GM18873 (cell line): ENCODE measurements around the gene PSRC1.

ENCODE experiments used
- ATAC-seq: cut with Tn5 transposase; IDR thresholded peaks from one replicate; pipeline ENCODE4 v1.9.1; 2021; ENCODE audit warnings: mild to moderate bottlenecking, moderate library complexity, moderate number of reproducible peaks; ENCODE audit not compliant: unreplicated experiment, low FRiP score

Gene PSRC1

DNA sequence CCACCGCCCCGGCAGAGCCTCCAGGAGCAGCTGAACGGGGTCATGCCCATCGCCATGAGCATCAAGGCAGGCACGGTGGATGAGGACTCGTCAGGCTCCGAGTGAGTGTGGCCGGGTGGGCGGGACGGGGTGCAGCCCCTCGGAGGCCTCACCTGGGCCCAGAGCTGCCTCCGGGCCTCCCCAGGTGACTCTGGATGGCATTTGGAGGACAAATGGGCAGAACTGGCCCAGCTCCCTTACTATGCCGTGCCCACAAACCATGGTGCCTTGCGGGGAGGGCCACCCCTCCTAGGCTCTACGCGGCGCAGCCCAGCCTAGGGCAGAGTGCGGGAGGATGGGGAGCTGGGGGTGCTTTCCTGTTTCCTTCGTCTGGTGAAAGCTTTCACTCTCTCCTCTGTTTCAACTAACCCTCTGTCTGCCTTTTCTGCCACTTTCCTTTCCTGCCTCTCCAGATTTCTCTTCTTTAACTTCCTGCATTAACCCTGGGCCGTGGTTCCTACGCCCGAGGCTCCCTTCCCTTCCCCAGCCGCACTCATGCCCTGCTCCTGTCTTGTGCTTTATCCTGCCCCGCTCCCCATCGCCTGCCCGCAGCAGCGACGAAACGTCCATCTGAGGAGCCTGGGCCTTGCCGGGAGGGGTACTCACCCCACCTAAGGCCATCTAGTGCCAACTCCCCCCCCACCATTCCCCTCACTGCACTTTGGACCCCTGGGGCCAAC is 9.2 kb downstream of the PSRC1 start:
- ATAC-seq, result no peak

DNA sequence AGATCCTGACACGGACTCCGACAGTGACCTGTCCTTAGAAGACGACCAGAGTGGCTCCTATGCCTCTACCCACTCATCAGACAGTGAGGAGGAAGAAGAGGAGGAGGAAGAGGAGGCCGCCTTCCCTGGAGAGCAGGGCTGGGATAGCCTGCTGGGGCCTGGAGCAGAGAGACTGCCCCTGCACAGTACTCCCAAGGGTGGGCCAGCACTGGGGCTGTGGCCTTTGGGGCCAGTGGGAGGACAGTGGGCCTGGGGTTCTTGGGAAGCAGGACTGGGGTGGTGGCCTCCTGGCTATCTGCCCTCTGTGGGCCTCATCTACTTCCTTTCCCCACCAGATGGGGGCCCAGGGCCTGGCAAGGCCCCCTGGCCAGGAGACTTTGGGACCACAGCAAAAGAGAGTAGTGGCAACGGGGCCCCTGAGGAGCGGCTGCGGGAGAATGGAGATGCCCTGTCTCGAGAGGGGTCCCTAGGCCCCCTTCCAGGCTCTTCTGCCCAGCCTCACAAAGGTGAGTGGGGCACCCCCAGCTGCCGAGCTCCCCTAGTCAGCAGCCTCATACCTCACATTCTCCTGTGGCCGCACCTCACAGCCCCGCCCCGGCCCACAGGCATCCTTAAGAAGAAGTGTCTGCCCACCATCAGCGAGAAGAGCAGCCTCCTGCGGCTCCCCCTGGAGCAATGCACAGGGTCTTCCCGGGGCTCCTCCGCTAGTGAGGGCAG is 10.0 kb downstream of the PSRC1 start:
- ATAC-seq, result no peak

DNA sequence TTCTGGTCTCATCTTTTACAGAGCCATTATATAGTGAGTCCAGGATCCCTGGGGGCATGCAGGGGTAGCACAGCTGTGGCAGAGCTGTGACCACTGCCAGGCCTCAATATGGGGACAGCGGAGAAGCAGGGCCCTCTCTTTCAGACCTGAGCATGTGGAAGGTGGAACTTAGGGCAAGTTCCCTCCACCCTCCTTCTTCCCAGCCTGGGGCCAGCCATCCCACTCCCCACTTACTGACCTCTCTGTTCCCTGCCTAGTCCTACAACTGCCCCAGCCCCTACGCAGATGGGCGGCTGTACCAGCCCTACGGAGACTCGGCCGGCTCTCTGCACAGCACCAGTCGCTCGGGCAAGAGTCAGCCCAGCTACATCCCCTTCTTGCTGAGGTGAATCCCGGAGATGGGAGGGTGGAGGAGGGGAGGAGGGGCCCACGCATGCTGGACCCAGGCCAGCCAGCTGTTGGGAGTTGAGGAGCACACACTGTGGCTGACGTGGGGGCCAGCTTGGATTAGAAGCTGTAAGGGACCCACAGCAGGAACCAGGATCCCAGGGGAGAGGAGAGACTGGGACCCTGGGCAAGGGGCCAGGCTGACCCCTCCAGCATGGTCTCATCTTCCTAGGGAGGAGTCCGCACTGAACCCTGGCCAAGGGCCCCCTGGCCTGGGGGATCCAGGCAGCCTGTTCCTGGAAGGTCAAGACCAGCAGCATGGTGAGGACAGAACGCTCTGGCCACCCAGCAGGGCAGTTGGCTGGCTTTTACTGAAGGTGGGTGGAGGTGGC is 10.7 kb downstream of the PSRC1 start:
- no peak for ATAC-seq

DNA sequence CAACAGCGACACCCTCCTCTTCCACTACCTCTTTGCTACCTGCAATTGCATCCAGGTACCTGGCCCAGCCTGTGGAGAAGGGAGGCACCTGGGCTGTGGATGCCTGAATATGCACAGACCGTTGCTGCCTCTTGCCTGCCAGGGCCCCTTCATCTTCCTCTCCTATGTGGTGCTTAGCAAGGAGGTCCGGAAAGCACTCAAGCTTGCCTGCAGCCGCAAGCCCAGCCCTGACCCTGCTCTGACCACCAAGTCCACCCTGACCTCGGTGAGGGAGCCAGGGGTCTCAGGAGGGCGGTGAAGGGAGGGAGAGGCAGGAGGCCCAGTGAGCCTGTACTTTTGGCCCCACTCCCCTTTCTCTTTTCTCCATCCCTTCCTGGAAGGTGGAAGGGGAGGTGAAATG is 11.5 kb downstream of the PSRC1 start:
- no peak for ATAC-seq

DNA sequence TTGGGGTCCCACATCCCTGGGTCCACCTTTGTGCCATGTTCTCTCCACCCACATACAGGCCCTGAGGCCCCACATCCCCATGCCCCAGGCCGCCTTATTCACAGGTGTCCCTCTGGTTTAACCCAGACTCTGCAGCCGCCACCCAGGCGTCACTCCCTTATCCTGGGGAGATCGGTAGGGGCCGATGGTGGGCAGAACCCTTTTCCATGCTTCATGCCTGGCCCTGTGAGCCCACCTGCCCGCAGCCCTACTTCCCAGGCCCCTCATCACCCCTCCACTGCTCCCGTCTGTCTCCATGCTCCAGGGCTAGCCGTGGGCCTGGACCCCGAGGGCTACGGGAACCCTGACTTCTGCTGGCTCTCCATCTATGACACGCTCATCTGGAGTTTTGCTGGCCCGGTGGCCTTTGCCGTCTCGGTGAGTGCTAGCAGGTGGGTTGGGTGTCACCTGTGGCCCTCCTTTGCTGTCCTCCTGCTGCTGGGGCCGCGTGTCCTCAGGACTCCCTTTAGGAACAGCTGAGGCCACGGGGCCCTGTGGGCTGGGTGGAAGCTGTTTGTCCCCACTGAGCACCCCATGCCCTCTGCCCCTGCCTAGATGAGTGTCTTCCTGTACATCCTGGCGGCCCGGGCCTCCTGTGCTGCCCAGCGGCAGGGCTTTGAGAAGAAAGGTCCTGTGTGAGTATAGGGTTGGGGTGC is 12.2 kb downstream of the PSRC1 start:
- no peak for ATAC-seq

DNA sequence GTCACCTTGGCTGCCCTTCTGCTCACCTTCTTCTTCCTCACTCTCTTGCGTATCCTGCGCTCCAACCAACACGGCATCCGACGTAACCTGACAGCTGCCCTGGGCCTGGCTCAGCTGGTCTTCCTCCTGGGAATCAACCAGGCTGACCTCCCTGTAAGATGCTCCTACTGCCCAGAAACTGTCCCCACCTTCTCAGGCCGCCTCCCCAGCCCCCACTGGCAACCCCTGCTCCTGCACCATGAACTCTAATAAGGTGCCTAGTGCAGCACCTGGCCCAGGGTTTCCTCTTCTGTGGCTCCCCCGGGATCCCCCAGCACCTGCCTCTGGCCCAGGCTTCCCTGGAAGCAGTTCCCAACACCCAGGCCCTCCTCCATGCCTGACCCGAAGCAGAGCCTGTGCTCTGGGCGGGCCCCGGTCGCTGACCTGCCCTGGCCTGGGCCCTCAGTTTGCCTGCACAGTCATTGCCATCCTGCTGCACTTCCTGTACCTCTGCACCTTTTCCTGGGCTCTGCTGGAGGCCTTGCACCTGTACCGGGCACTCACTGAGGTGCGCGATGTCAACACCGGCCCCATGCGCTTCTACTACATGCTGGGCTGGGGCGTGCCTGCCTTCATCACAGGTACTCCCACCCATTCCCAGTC is 12.8 kb downstream of the PSRC1 start:
- ATAC-seq, result no peak

DNA sequence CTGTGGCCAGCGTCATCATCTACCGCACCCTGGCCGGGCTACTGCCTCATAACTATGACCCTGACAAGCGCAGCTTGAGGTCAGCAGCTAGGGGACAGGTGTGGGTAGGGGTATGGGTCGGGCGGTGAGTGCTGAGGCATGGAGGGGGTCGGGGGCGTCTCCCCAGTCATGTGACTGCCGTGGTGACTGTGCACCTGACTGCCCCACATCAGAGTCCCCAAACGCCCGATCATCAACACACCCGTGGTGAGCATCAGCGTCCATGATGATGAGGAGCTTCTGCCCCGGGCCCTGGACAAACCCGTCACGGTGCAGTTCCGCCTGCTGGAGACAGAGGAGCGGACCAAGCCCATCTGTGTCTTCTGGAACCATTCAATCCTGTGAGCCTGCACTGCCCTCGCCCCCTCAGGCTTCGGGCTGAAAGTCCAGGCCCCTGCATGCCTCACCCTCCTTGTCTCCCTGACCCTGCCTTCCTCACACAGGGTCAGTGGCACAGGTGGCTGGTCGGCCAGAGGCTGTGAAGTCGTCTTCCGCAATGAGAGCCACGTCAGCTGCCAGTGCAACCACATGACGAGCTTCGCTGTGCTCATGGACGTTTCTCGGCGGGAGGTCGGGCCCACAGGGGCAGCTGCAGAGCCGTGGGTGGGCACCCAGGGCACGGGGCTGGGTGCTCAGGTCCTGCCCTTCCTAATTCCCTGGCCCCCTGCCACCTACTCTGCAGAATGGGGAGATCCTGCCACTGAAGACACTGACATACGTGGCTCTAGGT is 13.5 kb downstream of the PSRC1 start:
- ATAC-seq, result no peak

DNA sequence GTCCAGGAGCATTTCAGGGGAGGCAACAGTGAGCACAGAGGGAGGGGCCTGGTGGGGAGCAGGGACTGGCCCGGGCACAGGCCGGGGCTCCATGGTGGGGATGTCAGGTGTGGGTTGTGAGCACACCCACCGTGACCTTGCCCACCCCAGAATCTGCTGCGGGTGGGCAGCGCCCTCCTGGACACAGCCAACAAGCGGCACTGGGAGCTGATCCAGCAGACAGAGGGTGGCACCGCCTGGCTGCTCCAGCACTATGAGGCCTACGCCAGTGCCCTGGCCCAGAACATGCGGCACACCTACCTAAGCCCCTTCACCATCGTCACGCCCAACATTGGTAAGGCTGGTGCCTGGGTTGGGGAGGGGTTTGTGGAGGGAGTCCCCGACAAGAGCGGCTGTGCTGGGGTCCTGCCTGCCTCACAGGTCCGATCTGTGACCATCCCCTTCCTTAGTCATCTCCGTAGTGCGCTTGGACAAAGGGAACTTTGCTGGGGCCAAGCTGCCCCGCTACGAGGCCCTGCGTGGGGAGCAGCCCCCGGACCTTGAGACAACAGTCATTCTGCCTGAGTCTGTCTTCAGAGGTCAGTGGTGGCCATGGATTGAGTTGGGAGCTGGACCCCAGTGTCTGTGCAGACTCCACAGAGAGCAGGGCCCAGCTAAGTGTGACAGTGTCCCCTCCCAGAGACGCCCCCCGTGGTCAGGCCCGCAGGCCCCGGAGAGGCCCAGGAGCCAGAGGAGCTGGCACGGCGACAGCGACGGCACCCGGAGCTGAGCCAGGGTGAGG is 14.3 kb downstream of the PSRC1 start:
- no peak for ATAC-seq

DNA sequence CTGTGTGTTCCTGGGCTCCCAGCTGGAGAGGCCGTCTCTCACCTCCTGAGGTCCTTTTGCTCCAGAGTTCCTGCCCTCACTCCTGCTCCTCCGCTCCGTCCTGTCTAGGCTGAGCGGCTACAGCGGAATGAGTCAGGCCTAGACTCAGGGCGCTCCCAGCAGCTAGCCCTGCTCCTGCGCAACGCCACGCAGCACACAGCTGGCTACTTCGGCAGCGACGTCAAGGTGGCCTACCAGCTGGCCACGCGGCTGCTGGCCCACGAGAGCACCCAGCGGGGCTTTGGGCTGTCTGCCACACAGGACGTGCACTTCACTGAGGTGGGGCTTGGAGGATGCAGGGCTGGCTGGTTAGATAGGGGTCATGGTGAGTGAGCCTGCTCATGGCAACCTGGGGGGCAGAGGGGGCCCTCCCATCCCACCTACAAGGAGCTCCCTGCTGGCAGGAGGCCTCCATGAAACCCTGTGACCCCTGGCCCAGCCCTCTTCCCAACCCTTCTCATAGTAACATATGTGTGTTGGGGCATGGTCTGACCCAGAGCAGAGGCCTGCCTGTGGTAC is 15.1 kb downstream of the PSRC1 start:
- no peak for ATAC-seq

DNA sequence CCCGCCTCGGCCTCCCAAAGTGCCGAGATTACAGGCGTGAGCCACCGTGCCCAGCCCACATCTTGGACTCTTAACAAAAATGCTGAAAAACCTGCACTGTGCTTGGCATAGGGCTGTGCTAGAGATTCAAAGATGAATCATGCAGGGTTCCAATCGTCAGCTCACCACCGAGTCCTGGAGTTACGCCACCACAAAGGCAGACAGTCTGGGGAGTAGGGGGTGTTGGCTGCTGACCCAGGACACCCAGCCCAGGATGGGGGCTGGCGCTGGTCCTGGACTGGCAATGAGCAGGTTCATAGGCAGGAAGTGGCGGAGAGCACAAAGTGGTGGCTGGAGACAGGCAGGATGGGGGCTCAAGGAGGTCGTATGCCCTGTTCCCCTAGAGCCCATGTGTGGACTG is 16.0 kb downstream of the PSRC1 start:
- ATAC-seq, result no peak

DNA sequence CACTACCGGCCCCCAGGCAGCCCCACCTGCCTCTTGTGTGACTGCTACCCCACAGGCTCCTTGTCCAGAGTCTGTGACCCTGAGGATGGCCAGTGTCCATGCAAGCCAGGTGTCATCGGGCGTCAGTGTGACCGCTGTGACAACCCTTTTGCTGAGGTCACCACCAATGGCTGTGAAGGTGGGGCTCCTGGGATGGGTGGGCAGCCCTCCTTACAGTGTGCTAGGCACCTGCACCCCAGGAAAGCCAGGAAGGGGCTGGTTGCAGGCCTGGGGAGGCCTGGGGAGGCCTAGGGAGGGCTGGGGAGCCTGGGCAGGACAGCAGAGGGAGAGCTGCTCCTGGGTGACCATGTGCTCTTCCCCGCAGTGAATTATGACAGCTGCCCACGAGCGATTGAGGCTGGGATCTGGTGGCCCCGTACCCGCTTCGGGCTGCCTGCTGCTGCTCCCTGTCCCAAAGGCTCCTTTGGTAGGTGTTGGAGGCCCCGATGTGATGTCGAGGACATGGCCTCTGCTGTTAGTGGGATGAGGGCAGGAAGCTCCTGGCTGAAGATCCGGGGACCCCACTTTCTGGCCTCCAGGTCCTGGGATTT is 17.1 kb downstream of the PSRC1 start:
- no peak for ATAC-seq

DNA sequence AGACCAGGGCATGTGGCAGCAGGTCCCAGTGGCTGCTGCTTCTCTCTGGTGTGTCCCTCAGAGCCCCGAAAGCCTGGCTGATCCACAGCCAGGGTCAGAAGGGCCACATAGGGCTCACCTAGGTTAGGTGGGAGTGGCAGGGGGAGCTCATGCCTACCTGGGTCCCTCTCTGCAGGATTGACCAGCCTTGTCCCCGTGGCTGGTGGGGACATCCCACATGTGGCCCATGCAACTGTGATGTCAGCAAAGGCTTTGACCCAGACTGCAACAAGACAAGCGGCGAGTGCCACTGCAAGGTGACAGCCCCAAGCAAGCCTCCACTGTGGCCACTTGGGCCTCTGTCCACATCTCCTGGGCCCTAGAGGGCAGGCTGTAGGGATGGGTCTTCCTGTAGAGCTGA is 17.9 kb downstream of the PSRC1 start:
- ATAC-seq, result no peak

DNA sequence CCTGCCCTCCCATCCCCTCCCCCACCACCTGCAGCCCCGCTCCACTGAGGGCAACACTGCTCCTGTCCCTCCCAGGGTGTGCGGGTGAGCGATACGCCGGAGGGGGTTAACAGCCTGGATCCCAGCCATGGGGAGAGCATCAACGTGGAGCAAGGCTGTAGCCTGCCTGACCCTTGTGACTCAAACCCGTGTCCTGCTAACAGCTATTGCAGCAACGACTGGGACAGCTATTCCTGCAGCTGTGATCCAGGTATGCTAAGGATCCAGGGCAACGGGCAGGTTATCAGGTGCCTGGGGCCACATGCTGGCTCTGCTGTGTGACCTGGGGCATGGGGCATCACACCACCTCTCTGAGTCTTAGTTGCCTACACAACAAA is 18.6 kb downstream of the PSRC1 start:
- no peak for ATAC-seq

DNA sequence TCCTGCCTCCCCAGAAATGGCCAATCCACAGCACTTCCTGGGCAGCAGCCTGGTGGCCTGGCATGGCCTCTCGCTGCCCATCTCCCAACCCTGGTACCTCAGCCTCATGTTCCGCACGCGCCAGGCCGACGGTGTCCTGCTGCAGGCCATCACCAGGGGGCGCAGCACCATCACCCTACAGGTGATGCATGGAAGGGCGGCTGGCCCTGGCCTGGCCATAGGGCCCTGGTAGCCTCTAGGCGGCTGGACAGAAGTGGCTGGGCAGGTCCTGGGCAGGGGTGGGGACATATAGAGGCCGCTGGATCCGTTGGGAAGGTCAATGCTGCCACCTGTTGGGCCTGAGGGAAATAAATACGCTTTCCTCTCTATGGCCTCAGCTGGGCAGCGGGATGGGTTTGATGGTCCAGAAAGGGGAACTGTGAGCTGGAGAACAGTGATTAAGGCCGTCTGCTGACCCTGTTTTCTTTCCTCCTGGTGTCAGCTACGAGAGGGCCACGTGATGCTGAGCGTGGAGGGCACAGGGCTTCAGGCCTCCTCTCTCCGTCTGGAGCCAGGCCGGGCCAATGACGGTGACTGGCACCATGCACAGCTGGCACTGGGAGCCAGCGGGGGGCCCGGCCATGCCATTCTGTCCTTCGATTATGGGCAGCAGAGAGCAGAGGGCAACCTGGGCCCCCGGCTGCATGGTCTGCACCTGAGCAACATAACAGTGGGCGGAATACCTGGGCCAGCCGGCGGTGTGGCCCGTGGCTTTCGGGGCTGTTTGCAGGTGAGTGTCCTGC is 19.2 kb downstream of the PSRC1 start:
- no peak for ATAC-seq

DNA sequence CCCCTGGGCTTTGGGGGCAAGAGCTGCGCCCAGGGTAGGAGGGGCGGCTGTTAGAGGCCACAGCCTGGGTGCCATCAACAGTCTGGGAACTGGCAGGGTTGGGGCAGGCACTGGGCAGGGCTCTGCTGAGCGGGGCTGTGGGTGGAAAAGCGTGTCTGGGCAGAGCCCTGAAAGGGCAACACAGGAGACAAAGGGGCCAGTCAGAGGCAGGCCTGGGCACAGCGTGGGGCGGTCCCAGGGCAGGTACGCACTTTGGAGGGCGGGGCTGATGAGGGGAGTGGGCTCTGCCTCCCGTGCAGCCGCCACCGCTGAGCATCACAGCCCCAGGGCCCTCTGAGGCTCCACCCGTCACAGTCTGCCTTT is 19.7 kb downstream of the PSRC1 start:
- ATAC-seq, result no peak

DNA sequence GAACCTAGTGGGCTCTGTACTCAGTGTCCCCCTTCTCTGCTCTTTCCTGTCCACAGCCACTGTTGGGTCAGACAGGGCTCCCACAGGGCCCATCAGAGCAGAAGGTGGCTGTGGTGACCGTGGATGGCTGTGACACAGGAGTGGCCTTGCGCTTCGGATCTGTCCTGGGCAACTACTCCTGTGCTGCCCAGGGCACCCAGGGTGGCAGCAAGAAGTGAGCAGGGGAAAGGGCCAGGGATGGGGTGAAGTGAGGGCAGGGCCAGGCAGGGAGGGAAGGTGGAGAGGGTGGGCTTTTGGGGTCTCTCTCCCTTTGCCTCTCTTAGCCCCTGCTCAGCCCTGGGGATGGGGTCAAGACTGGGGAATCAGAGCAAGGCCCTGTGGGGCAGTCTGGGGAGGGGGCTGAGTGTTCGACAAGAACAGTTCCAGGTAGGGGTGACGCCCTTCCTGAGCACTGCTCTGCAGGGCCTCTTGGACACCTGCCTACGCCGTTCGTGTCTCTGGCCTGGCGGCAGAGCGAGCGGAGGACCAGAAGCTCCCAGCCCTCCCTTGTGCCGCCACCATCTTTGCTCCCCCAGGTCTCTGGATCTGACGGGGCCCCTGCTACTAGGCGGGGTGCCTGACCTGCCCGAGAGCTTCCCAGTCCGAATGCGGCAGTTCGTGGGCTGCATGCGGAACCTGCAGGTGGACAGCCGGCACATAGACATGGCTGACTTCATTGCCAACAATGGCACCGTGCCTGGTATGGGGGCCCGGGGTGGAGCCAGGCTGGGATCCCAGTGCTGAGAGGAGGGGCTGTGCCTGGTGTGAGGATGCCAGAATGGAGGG is 20.5 kb downstream of the PSRC1 start:
- ATAC-seq, result no peak

DNA sequence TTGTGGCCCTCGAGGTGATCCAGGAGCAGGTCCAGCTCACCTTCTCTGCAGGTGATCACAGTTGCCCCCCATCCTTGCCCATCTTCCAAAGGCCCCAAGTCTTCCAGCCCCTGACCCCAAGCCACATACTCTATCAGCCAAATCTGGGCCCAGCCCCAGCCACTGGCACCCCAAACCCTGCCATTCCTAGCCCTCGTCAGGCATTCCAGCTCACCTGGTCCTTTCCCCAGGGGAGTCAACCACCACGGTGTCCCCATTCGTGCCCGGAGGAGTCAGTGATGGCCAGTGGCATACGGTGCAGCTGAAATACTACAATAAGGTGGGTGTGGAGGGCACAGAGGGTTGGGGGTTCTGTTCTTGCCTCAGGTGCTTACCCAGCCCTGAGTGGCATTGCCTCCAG is 21.4 kb downstream of the PSRC1 start:
- ATAC-seq, result no peak
